Measurements from ENCODE around the gene BMP7. TPM values are rescaled to one million over a fixed set of nuclear protein-coding genes. Genes with fewer than 3 reads are reported as not detected.

Gene BMP7
- total and polyA plus RNA-seq, 2 experiments from 2014 or later = 15.9 to 22.8 TPM

- TF ChIP-seq, protein P1, sequence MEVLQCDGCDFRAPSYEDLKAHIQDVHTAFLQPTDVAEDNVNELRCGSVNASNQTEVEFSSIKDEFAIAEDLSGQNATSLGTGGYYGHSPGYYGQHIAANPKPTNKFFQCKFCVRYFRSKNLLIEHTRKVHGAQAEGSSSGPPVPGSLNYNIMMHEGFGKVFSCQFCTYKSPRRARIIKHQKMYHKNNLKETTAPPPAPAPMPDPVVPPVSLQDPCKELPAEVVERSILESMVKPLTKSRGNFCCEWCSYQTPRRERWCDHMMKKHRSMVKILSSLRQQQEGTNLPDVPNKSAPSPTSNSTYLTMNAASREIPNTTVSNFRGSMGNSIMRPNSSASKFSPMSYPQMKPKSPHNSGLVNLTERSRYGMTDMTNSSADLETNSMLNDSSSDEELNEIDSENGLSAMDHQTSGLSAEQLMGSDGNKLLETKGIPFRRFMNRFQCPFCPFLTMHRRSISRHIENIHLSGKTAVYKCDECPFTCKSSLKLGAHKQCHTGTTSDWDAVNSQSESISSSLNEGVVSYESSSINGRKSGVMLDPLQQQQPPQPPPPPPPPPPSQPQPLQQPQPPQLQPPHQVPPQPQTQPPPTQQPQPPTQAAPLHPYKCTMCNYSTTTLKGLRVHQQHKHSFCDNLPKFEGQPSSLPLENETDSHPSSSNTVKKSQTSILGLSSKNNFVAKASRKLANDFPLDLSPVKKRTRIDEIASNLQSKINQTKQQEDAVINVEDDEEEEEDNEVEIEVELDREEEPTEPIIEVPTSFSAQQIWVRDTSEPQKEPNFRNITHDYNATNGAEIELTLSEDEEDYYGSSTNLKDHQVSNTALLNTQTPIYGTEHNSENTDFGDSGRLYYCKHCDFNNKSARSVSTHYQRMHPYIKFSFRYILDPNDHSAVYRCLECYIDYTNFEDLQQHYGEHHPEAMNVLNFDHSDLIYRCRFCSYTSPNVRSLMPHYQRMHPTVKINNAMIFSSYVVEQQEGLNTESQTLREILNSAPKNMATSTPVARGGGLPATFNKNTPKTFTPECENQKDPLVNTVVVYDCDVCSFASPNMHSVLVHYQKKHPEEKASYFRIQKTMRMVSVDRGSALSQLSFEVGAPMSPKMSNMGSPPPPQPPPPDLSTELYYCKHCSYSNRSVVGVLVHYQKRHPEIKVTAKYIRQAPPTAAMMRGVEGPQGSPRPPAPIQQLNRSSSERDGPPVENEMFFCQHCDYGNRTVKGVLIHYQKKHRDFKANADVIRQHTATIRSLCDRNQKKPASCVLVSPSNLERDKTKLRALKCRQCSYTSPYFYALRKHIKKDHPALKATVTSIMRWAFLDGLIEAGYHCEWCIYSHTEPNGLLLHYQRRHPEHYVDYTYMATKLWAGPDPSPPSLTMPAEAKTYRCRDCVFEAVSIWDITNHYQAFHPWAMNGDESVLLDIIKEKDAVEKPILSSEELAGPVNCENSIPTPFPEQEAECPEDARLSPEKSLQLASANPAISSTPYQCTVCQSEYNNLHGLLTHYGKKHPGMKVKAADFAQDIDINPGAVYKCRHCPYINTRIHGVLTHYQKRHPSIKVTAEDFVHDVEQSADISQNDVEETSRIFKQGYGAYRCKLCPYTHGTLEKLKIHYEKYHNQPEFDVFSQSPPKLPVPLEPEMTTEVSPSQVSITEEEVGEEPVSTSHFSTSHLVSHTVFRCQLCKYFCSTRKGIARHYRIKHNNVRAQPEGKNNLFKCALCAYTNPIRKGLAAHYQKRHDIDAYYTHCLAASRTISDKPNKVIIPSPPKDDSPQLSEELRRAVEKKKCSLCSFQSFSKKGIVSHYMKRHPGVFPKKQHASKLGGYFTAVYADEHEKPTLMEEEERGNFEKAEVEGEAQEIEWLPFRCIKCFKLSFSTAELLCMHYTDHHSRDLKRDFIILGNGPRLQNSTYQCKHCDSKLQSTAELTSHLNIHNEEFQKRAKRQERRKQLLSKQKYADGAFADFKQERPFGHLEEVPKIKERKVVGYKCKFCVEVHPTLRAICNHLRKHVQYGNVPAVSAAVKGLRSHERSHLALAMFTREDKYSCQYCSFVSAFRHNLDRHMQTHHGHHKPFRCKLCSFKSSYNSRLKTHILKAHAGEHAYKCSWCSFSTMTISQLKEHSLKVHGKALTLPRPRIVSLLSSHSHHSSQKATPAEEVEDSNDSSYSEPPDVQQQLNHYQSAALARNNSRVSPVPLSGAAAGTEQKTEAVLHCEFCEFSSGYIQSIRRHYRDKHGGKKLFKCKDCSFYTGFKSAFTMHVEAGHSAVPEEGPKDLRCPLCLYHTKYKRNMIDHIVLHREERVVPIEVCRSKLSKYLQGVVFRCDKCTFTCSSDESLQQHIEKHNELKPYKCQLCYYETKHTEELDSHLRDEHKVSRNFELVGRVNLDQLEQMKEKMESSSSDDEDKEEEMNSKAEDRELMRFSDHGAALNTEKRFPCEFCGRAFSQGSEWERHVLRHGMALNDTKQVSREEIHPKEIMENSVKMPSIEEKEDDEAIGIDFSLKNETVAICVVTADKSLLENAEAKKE (CRISPR knock-in tag; IDR thresholded peaks at IDR 0.05) = no peak
- TF ChIP-seq ETS1 (IDR thresholded peaks at IDR 0.05) = no peak
- TF ChIP-seq EZH2 (IDR thresholded peaks at IDR 0.05; ENCODE audit: low read depth, unreplicated experiment) = no peak
Observed at GRCh38 chr20:57187068-57187634, 79.3 kb downstream of the BMP7 start (continued).

- no peak for ATAC-seq
- TF ChIP-seq JUNB (IDR thresholded peaks at IDR 0.05; ENCODE audit: unreplicated experiment) (no peak), EZH2 (IDR thresholded peaks at IDR 0.05; ENCODE audit: low read depth, unreplicated experiment) (no peak), CREB1 (CRISPR knock-in tag; IDR thresholded peaks at IDR 0.05; ENCODE audit: low read depth) (no peak), POLR2AphosphoS5 (IDR thresholded peaks at IDR 0.05; ENCODE audit: low read depth) (no peak)
- TF ChIP-seq, protein P2, sequence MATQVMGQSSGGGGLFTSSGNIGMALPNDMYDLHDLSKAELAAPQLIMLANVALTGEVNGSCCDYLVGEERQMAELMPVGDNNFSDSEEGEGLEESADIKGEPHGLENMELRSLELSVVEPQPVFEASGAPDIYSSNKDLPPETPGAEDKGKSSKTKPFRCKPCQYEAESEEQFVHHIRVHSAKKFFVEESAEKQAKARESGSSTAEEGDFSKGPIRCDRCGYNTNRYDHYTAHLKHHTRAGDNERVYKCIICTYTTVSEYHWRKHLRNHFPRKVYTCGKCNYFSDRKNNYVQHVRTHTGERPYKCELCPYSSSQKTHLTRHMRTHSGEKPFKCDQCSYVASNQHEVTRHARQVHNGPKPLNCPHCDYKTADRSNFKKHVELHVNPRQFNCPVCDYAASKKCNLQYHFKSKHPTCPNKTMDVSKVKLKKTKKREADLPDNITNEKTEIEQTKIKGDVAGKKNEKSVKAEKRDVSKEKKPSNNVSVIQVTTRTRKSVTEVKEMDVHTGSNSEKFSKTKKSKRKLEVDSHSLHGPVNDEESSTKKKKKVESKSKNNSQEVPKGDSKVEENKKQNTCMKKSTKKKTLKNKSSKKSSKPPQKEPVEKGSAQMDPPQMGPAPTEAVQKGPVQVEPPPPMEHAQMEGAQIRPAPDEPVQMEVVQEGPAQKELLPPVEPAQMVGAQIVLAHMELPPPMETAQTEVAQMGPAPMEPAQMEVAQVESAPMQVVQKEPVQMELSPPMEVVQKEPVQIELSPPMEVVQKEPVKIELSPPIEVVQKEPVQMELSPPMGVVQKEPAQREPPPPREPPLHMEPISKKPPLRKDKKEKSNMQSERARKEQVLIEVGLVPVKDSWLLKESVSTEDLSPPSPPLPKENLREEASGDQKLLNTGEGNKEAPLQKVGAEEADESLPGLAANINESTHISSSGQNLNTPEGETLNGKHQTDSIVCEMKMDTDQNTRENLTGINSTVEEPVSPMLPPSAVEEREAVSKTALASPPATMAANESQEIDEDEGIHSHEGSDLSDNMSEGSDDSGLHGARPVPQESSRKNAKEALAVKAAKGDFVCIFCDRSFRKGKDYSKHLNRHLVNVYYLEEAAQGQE (IDR thresholded peaks at IDR 0.05; ENCODE audit: unreplicated experiment) = no peak
Observed at GRCh38 chr20:57186192-57186591, 80.2 kb downstream of the BMP7 start.

More at GRCh38 chr20:57186192-57186591, 80.2 kb downstream of the BMP7 start:
- Mint-ChIP-seq H3K27ac (no peak overlapping the region), H3K4me3 (no peak overlapping the region), H3K27me3 (ENCODE audit: insufficient read depth, low read depth, poor library complexity) (peaks cover 2% of the 10 kb centered on the region), H3K9me3 (peaks cover 3% of the 10 kb centered on the region; the same call in 1 of the 3 replicates), H3K36me3 (ENCODE audit: low read depth) (no peaks in the 10 kb centered on the region), H3K4me1 (peaks cover 9% of the 10 kb centered on the region; the same call in 2 of the 3 replicates)
- no peaks in the 10 kb centered on the region for H3K79me2 ChIP-seq (replicated peaks; ENCODE audit: insufficient read depth)
- H3K4me3 ChIP-seq = no peak overlapping the region
- no peak overlapping the region for H3K4me2 ChIP-seq
- no peaks in the 10 kb centered on the region for H3F3A ChIP-seq (replicated peaks; ENCODE audit: low read depth)
- no peak overlapping the region for H2AFZ ChIP-seq
- no peaks in the 10 kb centered on the region for H4K20me1 ChIP-seq (replicated peaks; ENCODE audit: insufficient read depth)
- no peaks in the 10 kb centered on the region for H3K36me3 ChIP-seq (ENCODE audit: insufficient read depth)
- H3K27ac ChIP-seq (ENCODE audit: low read depth) = no peak overlapping the region
- H3K27me3 ChIP-seq (ENCODE audit: insufficient read depth) = no peaks in the 10 kb centered on the region
- H3K9me2 ChIP-seq (ENCODE audit: insufficient read depth) = no peaks in the 10 kb centered on the region
- H3K4me1 ChIP-seq (ENCODE audit: insufficient read depth) = no peaks in the 10 kb centered on the region
- no peak for DNase-seq (ENCODE audit: low spot score)

Measured in GM23338 (cell line).